Effector CD4-positive, alpha-beta T cell (primary cell): Measurements from ENCODE around the gene SPAM1.
"Not testable (repeated sequence)": the region's sequence is repeated elsewhere in the genome, so short reads cannot be mapped to it uniquely, and the experiment has no call there.

Experiments
- DNase-seq: peaks from one replicate; pipeline ENCODE4 v3.0.0-alpha.2; 2020

The SPAM1 gene

GRCh38 chr7:123961771-123962170 is 36.7 kb downstream of the SPAM1 start:
- DNase-seq = no peak

GRCh38 chr7:123966936-123967335 is 41.9 kb downstream of the SPAM1 start:
- DNase-seq = no peak

- no peak for DNase-seq
Observed at GRCh38 chr7:123972045-123972444, 47.0 kb downstream of the SPAM1 start.

GRCh38 chr7:123972831-123973230 is 47.8 kb downstream of the SPAM1 start:
- DNase-seq = no peak

GRCh38 chr7:123974326-123974908 is 49.4 kb downstream of the SPAM1 start:
- no peak for DNase-seq

GRCh38 chr7:123975084-123975483 is 50.0 kb downstream of the SPAM1 start:
- DNase-seq = no peak

- no peak for DNase-seq
Observed at GRCh38 chr7:123977081-123977480, 52.0 kb downstream of the SPAM1 start.

GRCh38 chr7:123979876-123980275 is 54.8 kb downstream of the SPAM1 start:
- no peak for DNase-seq

- no peak for DNase-seq
Observed at GRCh38 chr7:123987445-123987844, 62.4 kb downstream of the SPAM1 start.

GRCh38 chr7:123992913-123993518 is 68.0 kb downstream of the SPAM1 start:
- DNase-seq = no peak

- DNase-seq = no peak
Observed at GRCh38 chr7:123993996-123994395, 69.0 kb downstream of the SPAM1 start.

- DNase-seq = no peak
Observed at GRCh38 chr7:123994449-123994848, 69.4 kb downstream of the SPAM1 start.

- DNase-seq = no peak
Observed at GRCh38 chr7:123995617-123996326, 70.7 kb downstream of the SPAM1 start.

- DNase-seq = no peak
Observed at GRCh38 chr7:123996327-123996625, 71.2 kb downstream of the SPAM1 start.

- DNase-seq = no peak
Observed at GRCh38 chr7:123998921-123999320, 73.9 kb downstream of the SPAM1 start.

- no peak for DNase-seq
Observed at GRCh38 chr7:123999703-124000102, 74.7 kb downstream of the SPAM1 start.

GRCh38 chr7:124008296-124008695 is 83.3 kb downstream of the SPAM1 start:
- DNase-seq = not testable (repeated sequence)

- no peak for DNase-seq
Observed at GRCh38 chr7:124009321-124009720, 84.3 kb downstream of the SPAM1 start.
